K562 (cell line): ENCODE data around the gene HARS1. TPM values are rescaled to one million over a fixed set of nuclear protein-coding genes. Genes with fewer than 3 reads are reported as not detected.
"Not testable (repeated sequence)": the region's sequence is repeated elsewhere in the genome, so short reads cannot be mapped to it uniquely, and the experiment has no call there.

Experiments used
- ATAC-seq: fragments of 200-7000 bp; cut with Tn5 transposase; 3 replicates; pipeline ENCODE4 v1.9.1; 2020; ENCODE audit warnings: moderate library complexity
- BruUV-seq: library from RNA; stranded (reverse); fragments of 400-500 nt; replicated peaks from 2 replicates; lab custom pipeline; 2021; lab: Mats Ljungman, UMichigan
- CTCF ChIA-PET: fragments of 300-600 bp; formaldehyde crosslinking; extraction: SDS; loops from one replicate; lab custom pipeline; 2021; ENCODE audit warnings: low intra/inter-chr PET ratio; lab: Yijun Ruan, JAX
- POLR2A ChIA-PET: fragments of 300-600, 350-650 bp; sonication (Branson Sonifier 250); formaldehyde crosslinking; extraction: SDS; loops from one replicate; lab custom pipeline; 2021; ENCODE audit warnings: antibody characterized with exemption, inconsistent platforms; lab: Yijun Ruan, JAX
- DNase-seq, 4 experiments: peaks; one replicate each; pipeline versions ENCODE4 v3.0.0 to v3.0.0-alpha.2; 2011 to 2018; ENCODE audit warnings: low spot score in 3 of 4, mixed read lengths in 3 of 4; ENCODE audit errors: extremely low read depth in 1 of 4
- FAIRE-seq: peaks from 2 replicates; lab custom pipeline; 2011; peaks lifted over from hg19 to GRCh38; lab: Jason Lieb, UNC
- H2AFZ ChIP-seq: 2 replicates; pipeline ENCODE4 v1.6.0; 2011; ENCODE audit warnings: low read depth, low read length, control low read depth, inconsistent platforms
- H3K27ac ChIP-seq: fragments of 200-600 bp; 3 replicates; pipeline ENCODE4 v1.8.0; 2011; ENCODE audit warnings: low read depth, mild to moderate bottlenecking, control low read depth, inconsistent platforms, low read length, moderate library complexity, mixed read lengths; ENCODE audit errors: extremely low read depth
- H3K27me3 ChIP-seq, 2 experiments: fragments of 300-600 bp in 1 of 2; 2 replicates in 1 of 2; 3 replicates in 1 of 2; pipeline versions ENCODE4 v1.6.0 to v1.8.0; 2011; ENCODE audit warnings: inconsistent platforms in 2 of 2, low read length in 2 of 2, mild to moderate bottlenecking in 1 of 2, mixed read lengths in 1 of 2, moderate library complexity in 1 of 2; ENCODE audit not compliant: control insufficient read depth in 2 of 2, insufficient read depth in 2 of 2
- H3K36me3 ChIP-seq: fragments of 300-600 bp; 3 replicates; pipeline ENCODE4 v1.8.0; 2011; ENCODE audit warnings: mild to moderate bottlenecking, low read length, inconsistent platforms; ENCODE audit not compliant: control insufficient read depth, insufficient read depth
- H3K4me1 ChIP-seq, 2 experiments: fragments of 200-600 bp in 1 of 2; replicated peaks in 1 of 2; 2 replicates in 1 of 2; 3 replicates in 1 of 2; pipeline versions ENCODE4 v1.5.1 to v1.8.0; 2011; ENCODE audit warnings: inconsistent platforms in 2 of 2, low read length in 2 of 2, mild to moderate bottlenecking in 1 of 2, mixed read lengths in 1 of 2, moderate library complexity in 1 of 2; ENCODE audit not compliant: control insufficient read depth in 2 of 2, insufficient read depth in 2 of 2
- H3K4me2 ChIP-seq: 2 replicates; pipeline ENCODE4 v1.6.1; 2011; ENCODE audit warnings: low read length, control low read depth, inconsistent platforms, mixed read lengths; ENCODE audit not compliant: insufficient read depth
- H3K4me3 ChIP-seq: fragments of 200-600 bp; sonication (generic), shearing (Covaris generic); 2 replicates; pipeline ENCODE4 v1.5.1; 2016; ENCODE audit warnings: control low read depth, inconsistent platforms
- H3K79me2 ChIP-seq: fragments of 200-600 bp; 3 replicates; pipeline ENCODE4 v1.8.0; 2011; ENCODE audit warnings: low read length, inconsistent platforms; ENCODE audit not compliant: control insufficient read depth, insufficient read depth
- H3K9ac ChIP-seq, 2 experiments: 2 replicates each; pipeline versions ENCODE4 v1.6.0 to v1.6.1; 2011; ENCODE audit warnings: low read depth in 2 of 2, low read length in 2 of 2, control low read depth in 1 of 2, inconsistent platforms in 1 of 2, mild to moderate bottlenecking in 1 of 2, mixed read lengths in 1 of 2; ENCODE audit not compliant: insufficient read depth in 1 of 2
- H3K9me1 ChIP-seq: one replicate; pipeline ENCODE4 v1.6.0; 2011; ENCODE audit warnings: inconsistent platforms, mild to moderate bottlenecking, low read length, moderate library complexity; ENCODE audit not compliant: control insufficient read depth, insufficient read depth
- H3K9me3 ChIP-seq: replicated peaks from 2 replicates; pipeline ENCODE4 v1.5.1; 2011; ENCODE audit warnings: low read depth, low read length, inconsistent platforms; ENCODE audit not compliant: control insufficient read depth, insufficient read depth
- H4K20me1 ChIP-seq: replicated peaks from 2 replicates; pipeline ENCODE4 v1.6.1; 2011; ENCODE audit warnings: low read length, inconsistent platforms, mixed read lengths; ENCODE audit not compliant: control insufficient read depth, insufficient read depth
- PRDM10 ChIP-seq: fragments of 450-650 bp; IDR thresholded peaks from 2 replicates; pipeline ENCODE4 v1.6.1; 2018; ENCODE audit not compliant: partially characterized antibody
- WGBS: fragments of 100-300 bp; shearing (Covaris generic); methylation state at CpG from one replicate; pipeline ENCODE4 v1.1.6; 2016; ENCODE audit warnings: low coverage, mixed read lengths; ENCODE audit not compliant: insufficient coverage; ENCODE audit errors: missing lambda C conversion rate; 5-methylcytosine and 5-hydroxymethylcytosine counted together
- in situ Hi-C: fragments of 300-500 bp; cut with MboI; formaldehyde crosslinking; loops from 4 replicates; pipeline ENCODE4 v1.15.0; 2018; ENCODE audit warnings: inconsistent platforms, mixed read lengths
- intact Hi-C: fragments of 100-400 bp; cut with micrococcal nuclease; formaldehyde crosslinking; loops from 2 replicates; pipeline ENCODE4 v1.14.2; 2022
- polyA plus RNA-seq, 8 experiments: library from polyadenylated mRNA; depleted of rRNA in 4 of 8; stranded (reverse) in 5 of 8; unstranded in 3 of 8; fragments of >200 nt; fragmentation: Nextera tagmentation in 2 of 8; fragmentation: Illumina TruSeq in 1 of 8; extraction: Ambion mirVana in 2 of 8; extraction: Trizol in 1 of 8; gene quantifications; 2 replicates each; pipeline versions ENCODE4 v1.2.1 to v1.2.3, GENCODE V29; 2011 to 2014; ENCODE audit warnings: inconsistent platforms in 1 of 8, missing spikeins in 1 of 8
- total RNA-seq, 7 experiments: library from RNA; depleted of rRNA in 6 of 7; stranded (reverse); fragments of >200 nt in 6 of 7; fragmentation: Illumina TruSeq in 2 of 7; extraction: Trizol in 2 of 7; gene quantifications; 2 replicates each; pipeline versions ENCODE4 v1.2.1 to v1.2.3, GENCODE V29; 2011 to 2021; ENCODE audit warnings: low replicate concordance in 1 of 7

HARS1 gene
- total and polyA plus RNA-seq, 9 of the 15 experiments (the other 6 are each of a cell fraction or from before 2014, with no cell fraction given), result 13.5 to 88.5 (median 75.2) TPM

DNA sequence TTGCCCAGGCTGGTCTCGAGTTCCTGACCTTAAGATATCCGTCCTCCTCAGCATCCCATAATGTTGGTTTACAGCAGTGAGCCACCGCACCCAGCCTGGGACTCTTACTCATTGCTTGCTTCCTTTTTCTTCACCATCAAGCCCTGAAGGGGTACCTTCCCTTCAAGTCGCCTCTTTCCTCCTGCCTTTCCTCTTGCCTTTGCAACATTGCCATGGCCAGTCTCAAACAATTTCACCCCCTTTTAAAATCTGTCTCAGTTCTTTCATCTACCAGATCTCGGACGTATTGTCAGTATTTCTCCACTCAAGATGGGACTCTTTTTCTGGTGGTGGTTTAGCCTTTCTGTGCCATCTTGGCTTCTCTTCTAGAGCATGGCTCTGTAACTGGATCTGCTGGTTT is 29.6 kb upstream of the HARS1 start:
- peak overlapping the region; percentile 64; the same call in 1 of the 2 replicates for H2AFZ ChIP-seq
- POLR2A ChIA-PET, result interaction anchor here (0.5 to 1.3 kb wide), 3 partner anchors 332 to 613 kb away, joined by 3 to 4 read pairs (median 3); partner anchors contain the start of gene HBEGF
- intact Hi-C loops, H3K4me1 ChIP-seq, H3K9me3 ChIP-seq, H3K9me1 ChIP-seq, H3K9ac ChIP-seq, FAIRE-seq, H3K79me2 ChIP-seq, H4K20me1 ChIP-seq, ATAC-seq, H3K4me3 ChIP-seq, H3K27ac ChIP-seq, H3K36me3 ChIP-seq, DNase-seq, H3K27me3 ChIP-seq, BruUV-seq: not testable (repeated sequence)
- 40% methylated on average over 6 of the region's 6 CpGs for WGBS
- in situ Hi-C loops, result loop anchor here (10.0 kb wide), 1 partner anchor 476 kb away; no protein-coding TSS in a partner anchor
- CTCF ChIA-PET, result interaction anchor here (0.6 to 0.8 kb wide), 3 partner anchors 144 to 480 kb away, joined by 3 to 4 read pairs (median 4); no protein-coding TSS in a partner anchor
- peak overlapping the region; percentile 40; the same call in 1 of the 2 replicates for H3K4me2 ChIP-seq
- TF ChIP-seq PRDM10, result peak; percentile 80
